PFSK-1 (cell line): ENCODE results near the gene FSTL4.

Experiments
- FOXP2 ChIP-seq: optimal IDR thresholded peaks from 2 replicates; pipeline ENCODE3; 2011; ENCODE audit warnings: borderline replicate concordance, control low read depth, inconsistent platforms; ENCODE audit not compliant: insufficient read depth; ENCODE audit errors: extremely low read length, extremely low read depth
- POLR2AphosphoS5 ChIP-seq: IDR thresholded peaks from 2 replicates; pipeline ENCODE4 v1.6.1; 2012; ENCODE audit warnings: low read depth, mild to moderate bottlenecking, control low read depth, low read length, moderate library complexity
- REST ChIP-seq, 2 experiments: IDR thresholded peaks; 2 replicates each; pipeline versions ENCODE4 v1.6.1 to v1.8.0; 2011 to 2012; ENCODE audit warnings: low read depth in 2 of 2, low read length in 2 of 2, control low read depth in 1 of 2, inconsistent platforms in 1 of 2, mild to moderate bottlenecking in 1 of 2, moderate library complexity in 1 of 2; ENCODE audit not compliant: insufficient read depth in 1 of 2
- SIN3A ChIP-seq: IDR thresholded peaks from 2 replicates; pipeline ENCODE4 v1.6.1; 2012; ENCODE audit warnings: mild to moderate bottlenecking, low read length, moderate library complexity, borderline replicate concordance; ENCODE audit not compliant: insufficient read depth
- TAF1 ChIP-seq: IDR thresholded peaks from 2 replicates; pipeline ENCODE4 v1.6.1; 2012; ENCODE audit warnings: low read length, control low read depth, borderline replicate concordance; ENCODE audit not compliant: insufficient read depth

GRCh38 chr5:133348406-133348805, 263.9 kb downstream of the FSTL4 start:
- TF ChIP-seq POLR2AphosphoS5 = no peak
- TF ChIP-seq REST (IDR thresholded peaks at IDR 0.05; ENCODE audit: insufficient read depth in 1 of 2, low read depth in 2 of 2, low read length in 2 of 2) = no peak
- TF ChIP-seq TAF1 = no peak
- TF ChIP-seq SIN3A = no peak
- no peak for TF ChIP-seq FOXP2
